GM21619 (cell line): ENCODE results near the gene CHST10.

ENCODE experiments used
- ATAC-seq: cut with Tn5 transposase; IDR thresholded peaks from one replicate; pipeline ENCODE4 v1.9.1; 2021; ENCODE audit not compliant: unreplicated experiment

Gene CHST10

GRCh38 chr2:100416397-100416934, 1.0 kb downstream of the CHST10 start:
- ATAC-seq: no peak

DNA sequence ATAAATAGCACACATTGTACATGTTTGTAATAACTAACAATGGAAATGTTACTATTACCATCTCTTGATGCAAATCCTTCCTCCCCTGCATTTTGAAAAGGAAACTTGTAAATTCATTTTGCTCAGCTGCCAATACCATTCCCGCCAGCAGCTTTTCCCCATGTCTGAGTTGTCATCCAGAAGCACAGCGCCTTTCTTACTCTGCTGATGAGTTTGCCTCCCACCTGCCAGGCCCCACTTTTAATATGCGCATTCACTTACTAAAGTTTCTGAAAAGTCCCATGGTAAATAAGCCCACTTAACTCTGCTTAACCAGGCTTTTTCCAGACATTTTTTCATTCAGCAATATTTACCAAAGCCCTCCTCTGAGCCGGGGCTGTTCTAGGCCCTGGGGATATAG, 3.9 kb downstream of the CHST10 start:
- no peak for ATAC-seq

GRCh38 chr2:100412881-100413321, 4.6 kb downstream of the CHST10 start:
- no peak for ATAC-seq

- ATAC-seq: no peak
These were observed 5.0 kb downstream of the CHST10 start for GRCh38 chr2:100412466-100412865.

GRCh38 chr2:100411841-100412292, 5.6 kb downstream of the CHST10 start:
- no peak for ATAC-seq

- no peak for ATAC-seq
These were observed 7.4 kb downstream of the CHST10 start for GRCh38 chr2:100409975-100410647.

DNA sequence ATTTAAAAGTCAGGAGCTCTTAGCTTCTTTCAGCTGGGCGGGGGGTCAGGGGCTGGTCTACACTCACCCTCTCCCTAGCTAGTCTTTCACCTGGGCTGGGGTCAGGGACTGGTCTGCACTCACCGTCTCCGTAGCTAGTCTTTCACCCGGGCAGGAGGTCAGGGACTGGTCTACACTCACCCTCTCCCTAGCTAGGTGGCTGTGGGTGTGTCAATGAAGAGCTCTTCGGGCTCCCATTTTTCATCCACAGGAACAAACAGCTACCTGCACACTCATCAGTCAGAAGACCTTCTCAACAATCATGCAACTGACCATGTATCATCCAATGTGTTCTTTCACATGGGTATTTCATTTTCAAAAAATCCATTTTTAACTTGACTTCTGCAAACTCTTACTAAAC, 8.0 kb downstream of the CHST10 start:
- ATAC-seq: no peak

DNA sequence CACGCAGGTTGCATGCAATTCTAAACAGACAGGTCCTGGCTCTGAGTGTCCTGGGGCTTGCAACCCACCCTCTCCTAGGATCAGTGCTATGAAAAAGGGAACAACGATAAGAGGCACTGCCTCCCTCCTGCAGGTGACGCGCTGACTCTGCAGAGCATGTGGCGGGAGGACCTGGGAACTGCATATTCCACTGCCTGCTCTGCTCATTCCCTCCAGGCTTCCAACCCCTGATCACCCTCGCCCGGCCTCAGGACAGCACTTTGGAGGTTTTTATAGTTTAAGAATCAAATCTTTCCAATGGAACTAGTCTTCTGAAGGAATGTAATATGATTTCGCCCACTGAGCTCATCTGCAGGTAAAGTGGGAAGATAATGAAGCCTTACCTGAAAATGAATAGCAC, 8.5 kb downstream of the CHST10 start:
- ATAC-seq: no peak

GRCh38 chr2:100408104-100408503, 9.4 kb downstream of the CHST10 start:
- ATAC-seq: no peak

GRCh38 chr2:100407563-100407962, 9.9 kb downstream of the CHST10 start:
- no peak for ATAC-seq

DNA sequence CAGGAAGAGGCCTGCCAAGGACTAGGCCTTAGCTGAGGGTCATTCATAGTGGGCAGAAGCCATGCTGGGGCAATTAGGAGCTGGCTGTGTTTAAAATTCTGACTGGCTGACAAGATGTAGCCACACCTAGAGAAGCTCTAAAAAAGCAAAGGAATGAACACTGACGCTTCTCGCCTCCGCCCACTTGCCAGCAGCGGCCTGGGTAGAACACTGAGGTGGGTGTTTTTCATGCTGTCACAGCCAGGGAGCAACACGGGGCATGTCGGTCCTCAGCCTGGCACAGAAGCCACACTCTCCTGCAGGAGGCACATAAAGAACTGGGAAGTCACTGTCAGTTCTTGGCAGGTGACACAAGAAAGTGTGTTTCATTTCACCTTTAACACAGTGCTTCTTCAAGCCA, 10.4 kb downstream of the CHST10 start:
- no peak for ATAC-seq

DNA sequence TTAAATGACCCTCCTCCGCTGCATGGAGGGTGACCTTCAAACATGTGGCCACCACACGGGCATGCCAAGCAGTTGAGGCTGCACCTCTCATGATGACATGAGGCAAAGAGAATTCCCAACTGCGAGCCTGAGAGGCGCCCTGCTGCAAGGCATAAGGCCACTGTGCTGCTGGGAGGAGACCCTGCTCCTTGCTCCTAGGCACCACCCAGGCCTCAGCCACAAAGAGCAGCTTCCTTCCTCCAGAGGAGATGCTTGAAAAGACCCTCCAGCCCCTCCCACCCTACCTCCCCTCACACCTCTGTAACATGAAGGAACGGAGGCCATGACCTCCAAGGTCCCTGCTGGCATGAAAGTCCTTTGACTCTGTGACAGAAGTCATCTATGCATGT, 11.4 kb downstream of the CHST10 start:
- no peak for ATAC-seq

- no peak for ATAC-seq
These were observed 11.9 kb downstream of the CHST10 start for GRCh38 chr2:100405403-100406119.

DNA sequence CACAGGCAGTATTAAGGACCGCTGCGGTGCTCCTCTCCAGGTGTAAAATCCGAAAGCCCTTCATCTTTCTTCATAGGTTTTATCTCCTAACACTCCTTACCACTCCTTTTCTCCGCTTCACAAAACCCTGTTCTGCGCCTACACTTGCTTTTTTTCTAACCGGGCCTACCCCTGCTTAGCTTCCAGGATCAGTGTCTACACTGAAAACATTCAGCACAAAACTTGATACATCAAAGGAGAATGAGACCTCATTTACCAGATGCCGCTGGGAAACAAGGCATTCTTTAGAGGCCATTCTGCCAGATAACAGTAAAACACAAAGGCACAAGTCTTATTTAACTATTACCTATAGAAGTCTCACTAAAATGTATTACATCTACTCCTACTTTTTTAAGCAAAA, 13.1 kb downstream of the CHST10 start:
- ATAC-seq: no peak

DNA sequence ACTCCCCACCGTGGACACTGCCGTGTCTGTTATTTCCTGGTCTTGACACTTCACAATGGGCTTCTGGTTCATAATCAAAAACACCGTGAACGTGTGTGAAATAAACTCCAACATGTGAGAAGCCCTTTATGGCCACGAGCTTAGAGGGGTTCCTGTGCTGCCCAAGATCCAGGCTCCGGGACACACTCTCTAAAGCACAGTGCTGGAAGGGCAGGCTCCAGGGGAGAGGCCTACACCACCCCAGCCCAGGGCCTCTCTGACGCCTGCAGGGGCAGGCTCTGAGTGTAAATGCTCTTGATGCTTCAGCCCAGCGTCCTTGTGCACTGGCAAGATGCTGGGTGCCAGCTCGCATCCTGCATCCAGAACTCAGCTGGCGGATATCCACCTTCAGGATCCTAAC, 13.7 kb downstream of the CHST10 start:
- ATAC-seq: no peak

- ATAC-seq: no peak
These were observed 16.2 kb downstream of the CHST10 start for GRCh38 chr2:100401268-100401667.

GRCh38 chr2:100399714-100400113, 17.8 kb downstream of the CHST10 start:
- ATAC-seq: no peak

DNA sequence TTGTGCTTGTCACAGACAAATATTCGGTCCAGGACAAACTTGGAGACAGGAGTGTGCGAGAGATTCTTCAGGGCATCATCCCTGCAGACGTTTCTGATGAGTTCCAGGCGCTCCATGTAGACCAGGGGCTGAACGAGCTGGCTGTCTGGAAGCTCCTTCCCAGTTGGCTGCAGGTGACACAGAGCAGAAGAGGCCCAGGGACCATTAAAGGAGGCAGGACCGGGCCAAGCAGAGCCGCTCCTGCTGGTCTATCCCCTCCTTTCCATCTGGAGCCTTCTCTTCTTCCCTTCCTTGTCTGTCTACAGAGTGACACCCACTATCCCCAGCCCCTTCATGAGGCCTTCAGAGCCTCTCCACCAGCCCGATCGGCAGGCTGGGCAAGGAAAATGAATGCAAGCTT, 19.5 kb downstream of the CHST10 start:
- no peak for ATAC-seq

DNA sequence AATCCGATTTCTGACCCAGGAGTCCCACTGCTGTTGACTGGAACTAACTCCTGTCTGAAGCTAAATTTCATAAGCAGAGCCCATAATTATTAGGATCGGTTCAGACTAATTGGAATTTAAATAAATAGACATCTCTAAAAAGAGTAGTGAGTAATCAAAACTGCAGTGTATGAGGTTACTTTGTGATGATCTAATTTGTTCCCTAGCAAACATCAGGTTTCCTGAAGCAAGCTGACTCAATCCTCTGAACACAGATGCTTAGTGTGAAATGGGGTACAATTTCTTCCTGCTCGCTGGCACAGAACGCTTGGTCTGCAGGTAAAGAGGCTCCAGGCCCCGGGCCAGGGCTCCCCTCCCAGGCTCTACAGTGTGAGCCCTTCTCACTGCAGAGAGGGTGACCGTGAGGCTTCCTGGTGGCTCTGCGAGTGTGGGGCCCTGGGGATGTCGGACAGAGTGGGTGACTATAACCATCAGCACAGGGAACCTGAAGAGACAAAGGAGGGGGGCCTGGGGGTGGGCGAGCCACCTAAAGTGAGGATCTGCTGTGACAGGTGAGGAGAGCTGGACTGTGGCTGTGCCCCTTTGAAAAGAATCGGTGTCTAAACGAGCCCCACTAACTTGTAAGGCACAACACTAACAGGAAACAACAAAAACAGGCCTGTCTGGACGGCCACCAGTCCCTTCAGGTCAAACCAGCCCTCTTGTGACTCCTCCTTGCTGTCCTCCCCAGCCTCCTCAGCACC, 20.2 kb downstream of the CHST10 start:
- ATAC-seq: no peak

- no peak for ATAC-seq
These were observed 21.0 kb downstream of the CHST10 start for GRCh38 chr2:100396483-100396882.

DNA sequence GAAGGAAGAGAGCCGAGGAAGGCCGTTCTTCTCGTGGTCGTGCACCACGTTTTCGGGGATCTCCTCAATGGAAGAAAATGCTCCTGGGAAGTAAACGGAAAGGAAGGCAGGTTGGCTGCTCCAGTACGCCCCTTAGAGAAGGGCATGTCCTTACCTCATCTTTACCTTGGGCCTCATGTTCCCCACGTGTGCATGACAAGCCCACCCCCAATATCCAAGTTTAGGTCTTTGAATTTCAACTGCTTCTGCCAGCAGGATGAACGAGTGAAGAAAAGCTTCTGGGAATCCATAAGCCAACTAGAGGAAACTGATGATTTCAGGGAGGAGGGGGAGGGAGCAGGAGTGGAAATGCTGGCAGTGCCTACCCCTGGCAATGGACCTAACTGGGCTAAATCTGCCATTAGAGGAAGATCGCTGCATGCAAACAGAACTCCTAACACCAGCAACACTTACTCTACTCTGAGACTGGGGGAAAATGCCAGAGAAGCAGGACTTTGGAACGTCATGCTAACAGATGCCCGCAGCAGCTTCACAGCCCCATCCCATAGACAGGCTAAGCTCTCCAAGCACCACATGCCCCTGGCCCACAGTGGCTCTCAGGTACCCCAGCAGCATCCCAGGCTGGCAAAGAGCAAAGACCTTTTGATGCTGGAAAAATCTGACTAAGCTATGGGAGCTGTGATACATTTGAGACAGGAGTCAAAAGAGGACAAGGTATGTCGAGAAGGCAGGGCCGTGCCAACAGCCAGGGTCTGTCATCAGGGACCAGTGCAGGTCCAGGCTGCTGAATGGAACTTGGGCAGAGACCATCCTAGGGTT, 21.7 kb downstream of the CHST10 start:
- no peak for ATAC-seq
